Astrocyte of the cerebellum (primary cell): ENCODE data around the gene INTS7.
A peak's percentile ranks its signal among the peaks of the same experiment; 100 is the strongest.

Source experiments
- DNase-seq: peaks from one replicate; pipeline ENCODE4 v3.0.0-alpha.2; 2011; ENCODE audit warnings: low read depth
- H3K4me3 ChIP-seq: 2 replicates; pipeline ENCODE4 v1.5.1; 2011; ENCODE audit warnings: mild to moderate bottlenecking, low read depth, low read length, moderate library complexity
- in situ Hi-C: cut with HindIII; loops from 2 replicates; pipeline ENCODE4 v1.10.0; 2017; ENCODE audit warnings: low sequenced_read_pairs
- TF ChIP-seq, protein P1 (sequence below): IDR thresholded peaks from 2 replicates; pipeline ENCODE4 v1.5.1; 2012; ENCODE audit warnings: low read length, low read depth, moderate library complexity, mild to moderate bottlenecking; ENCODE audit errors: missing control alignments

The INTS7 gene

DNA sequence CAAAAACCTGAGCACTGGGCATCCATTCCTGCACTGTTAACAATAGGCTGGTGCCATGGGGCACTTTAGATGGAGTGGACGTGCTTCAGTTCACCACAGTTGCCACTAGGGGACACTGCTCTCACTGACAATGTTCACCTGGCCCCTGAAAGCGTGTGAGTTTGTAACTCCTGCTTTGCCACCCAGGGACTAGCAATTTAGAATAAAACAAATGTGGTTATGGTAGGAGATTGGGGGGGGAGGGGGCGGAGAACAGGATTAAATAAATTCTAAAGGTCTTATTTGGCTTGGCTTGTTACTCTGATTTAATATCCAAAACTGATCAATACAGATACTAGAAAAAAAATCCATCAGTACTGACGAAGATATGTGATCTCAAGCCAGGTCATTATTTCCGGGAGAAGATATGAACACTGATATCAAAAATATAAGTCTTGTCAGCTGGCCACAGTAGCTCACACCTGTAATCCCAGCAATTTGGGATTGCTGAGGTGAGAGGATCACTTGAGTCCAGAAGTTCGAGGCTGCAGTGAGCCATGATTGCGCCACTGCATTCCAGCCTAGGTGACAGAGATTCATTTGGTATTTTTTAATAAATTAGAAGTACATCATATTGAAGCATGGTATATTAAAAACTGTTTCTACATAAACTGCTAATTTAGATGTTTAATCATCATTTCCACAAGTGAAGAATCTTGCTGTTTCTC is 23.2 kb downstream of the INTS7 start:
- in situ Hi-C loops = no loop called here
- TF ChIP-seq, protein P1, sequence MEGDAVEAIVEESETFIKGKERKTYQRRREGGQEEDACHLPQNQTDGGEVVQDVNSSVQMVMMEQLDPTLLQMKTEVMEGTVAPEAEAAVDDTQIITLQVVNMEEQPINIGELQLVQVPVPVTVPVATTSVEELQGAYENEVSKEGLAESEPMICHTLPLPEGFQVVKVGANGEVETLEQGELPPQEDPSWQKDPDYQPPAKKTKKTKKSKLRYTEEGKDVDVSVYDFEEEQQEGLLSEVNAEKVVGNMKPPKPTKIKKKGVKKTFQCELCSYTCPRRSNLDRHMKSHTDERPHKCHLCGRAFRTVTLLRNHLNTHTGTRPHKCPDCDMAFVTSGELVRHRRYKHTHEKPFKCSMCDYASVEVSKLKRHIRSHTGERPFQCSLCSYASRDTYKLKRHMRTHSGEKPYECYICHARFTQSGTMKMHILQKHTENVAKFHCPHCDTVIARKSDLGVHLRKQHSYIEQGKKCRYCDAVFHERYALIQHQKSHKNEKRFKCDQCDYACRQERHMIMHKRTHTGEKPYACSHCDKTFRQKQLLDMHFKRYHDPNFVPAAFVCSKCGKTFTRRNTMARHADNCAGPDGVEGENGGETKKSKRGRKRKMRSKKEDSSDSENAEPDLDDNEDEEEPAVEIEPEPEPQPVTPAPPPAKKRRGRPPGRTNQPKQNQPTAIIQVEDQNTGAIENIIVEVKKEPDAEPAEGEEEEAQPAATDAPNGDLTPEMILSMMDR = peak; percentile 100
- peak; percentile 40 for DNase-seq
- H3K4me3 ChIP-seq = no peak overlapping the region

DNA sequence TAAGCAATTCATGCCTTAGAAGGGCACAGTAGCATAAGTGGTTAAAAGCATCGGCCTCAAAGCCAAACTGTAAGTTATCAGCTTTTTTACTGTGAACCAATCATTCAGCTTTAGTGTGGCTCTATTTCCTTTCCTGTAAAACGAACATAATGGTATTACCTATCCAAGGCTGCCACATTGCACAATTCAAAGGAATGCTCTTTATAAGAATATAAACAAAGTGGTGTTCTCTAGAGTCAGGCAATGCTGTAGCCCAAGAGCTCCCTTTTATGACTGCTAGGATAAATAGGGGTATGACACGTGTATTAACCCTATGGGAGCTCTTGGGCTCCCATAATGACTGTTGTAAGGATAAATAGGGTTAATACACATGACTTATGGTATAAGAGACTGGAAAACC is 25.4 kb downstream of the INTS7 start:
- TF ChIP-seq, protein P1 = no peak
- H3K4me3 ChIP-seq = no peak overlapping the region
- in situ Hi-C loops = no loop called here
- no peak for DNase-seq

DNA sequence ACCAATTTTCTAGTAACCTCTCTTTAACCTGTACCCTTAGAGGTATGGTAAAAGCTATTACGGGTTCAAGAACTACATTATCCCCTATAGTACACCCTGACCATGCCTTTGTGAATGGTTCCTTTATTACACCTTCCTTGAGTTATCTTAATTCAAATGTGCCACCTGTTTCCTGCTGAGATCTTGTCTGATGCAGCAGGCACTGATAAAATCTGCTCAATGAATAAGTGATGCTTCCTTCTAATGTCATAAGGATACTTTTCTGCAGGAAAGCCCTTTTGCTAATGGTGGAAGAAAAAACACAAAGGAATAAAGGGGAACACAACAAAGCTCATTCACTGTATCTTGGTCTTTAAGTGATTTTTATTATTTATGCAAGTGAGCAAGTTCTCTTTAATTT is 25.8 kb downstream of the INTS7 start:
- in situ Hi-C loops = no loop called here
- no peak for DNase-seq
- H3K4me3 ChIP-seq = no peak overlapping the region
- TF ChIP-seq, protein P1 = no peak

DNA sequence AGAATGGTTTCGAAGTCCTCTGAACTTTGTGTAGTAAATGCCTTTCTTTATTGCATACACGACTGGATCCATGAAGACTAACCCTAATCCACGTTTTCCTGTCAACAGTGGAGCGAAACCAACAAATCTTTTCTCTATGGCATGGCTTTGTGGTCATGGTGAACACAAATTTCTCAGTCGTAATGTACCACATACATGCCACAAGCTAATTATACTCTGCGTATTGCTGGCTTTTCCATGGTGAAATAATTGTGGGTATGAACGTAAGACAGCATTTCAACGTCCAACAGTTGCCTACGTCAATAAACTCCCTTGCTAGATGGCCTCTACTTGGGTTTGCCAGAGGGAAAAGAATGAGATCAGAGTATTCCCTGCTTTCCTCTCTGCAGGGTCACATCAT is 27.5 kb downstream of the INTS7 start:
- in situ Hi-C loops = no loop called here
- TF ChIP-seq, protein P1 = no peak
- no peak for DNase-seq
- H3K4me3 ChIP-seq = no peak overlapping the region

DNA sequence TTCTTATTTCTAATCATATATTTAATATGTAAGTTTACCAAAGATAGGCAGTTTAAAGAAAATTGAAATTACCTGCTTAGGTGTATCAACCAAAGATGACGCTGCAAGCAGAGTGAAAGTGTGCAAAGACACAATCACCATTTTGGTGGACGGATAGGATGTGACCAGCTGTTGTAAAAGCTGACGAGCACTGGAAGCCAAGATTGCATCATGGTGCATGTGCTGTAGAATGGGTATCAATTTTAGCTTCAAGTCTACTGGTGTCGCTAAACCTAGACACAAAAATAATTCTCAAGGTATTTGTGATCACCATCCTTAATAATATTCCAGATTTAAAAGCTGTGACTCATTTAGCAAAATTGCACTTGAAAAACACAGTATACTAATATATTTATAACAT is 28.2 kb downstream of the INTS7 start:
- DNase-seq = no peak
- TF ChIP-seq, protein P1 = no peak
- no peak overlapping the region for H3K4me3 ChIP-seq
- in situ Hi-C loops = no loop called here

DNA sequence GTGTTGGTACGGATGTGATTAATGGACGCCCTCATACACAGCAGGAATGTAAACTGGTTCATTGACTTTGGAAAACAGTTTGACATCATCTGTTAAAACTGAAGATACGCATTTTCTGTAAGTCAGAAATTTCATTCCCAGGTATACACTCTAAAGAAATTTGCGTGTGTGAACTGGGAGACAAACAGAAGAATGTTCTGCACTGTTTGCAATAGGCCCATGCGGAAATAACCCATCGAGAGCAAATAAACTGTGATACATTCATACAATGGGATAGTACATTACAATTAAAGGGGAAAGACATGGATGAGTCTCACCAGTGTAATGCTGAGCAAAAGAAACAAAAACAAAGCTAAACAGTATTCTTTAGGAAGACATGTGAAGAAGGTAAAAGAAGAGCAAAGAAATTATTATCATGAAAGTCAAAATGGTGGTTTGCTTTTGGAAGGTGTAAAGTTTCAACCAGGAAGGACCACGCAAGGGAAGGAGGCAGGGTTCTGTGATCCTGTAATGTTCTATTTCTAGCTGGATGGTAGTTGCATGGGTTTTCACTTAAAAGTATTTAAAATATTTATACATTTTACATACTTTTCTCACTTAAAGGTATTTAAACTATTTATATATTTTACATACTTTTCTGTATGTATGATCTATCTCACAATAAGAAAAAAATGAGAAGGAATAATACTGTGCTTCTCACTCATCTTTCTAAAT is 30.3 kb downstream of the INTS7 start:
- no peak for DNase-seq
- TF ChIP-seq, protein P1 = no peak
- H3K4me3 ChIP-seq = no peak overlapping the region
- in situ Hi-C loops = no loop called here
